Ovary (tissue), 3 donors: ENCODE data around the gene DNAJB8.

Source experiments
- CTCF ChIP-seq, 3 donors: fragments of 450-650 bp in 2 of 3; fragments of 200-600 bp in 1 of 3; IDR thresholded peaks; one replicate each; pipeline versions ENCODE4 v1.5.1 to v1.8.0; 2016 to 2022; ENCODE audit warnings: antibody characterized with exemption in 3 of 3, mild to moderate bottlenecking in 1 of 3
- POLR2A ChIP-seq: fragments of 450-650 bp; IDR thresholded peaks from one replicate; pipeline ENCODE4 v1.6.1; 2017; ENCODE audit warnings: antibody characterized with exemption, mild to moderate bottlenecking, moderate library complexity
- donor health status: DM: no; HTN: no; CAD: no.

- TF ChIP-seq CTCF (IDR thresholded peaks at IDR 0.05): no peak
- TF ChIP-seq POLR2A: no peak
Measured at GRCh38 chr3:128501431-128501830, 34.7 kb upstream of the DNAJB8 start.
